H9 (cell line): Measurements from ENCODE around the gene DGKD. TPM values are rescaled to one million over a fixed set of nuclear protein-coding genes. Genes with fewer than 3 reads are reported as not detected.

Experiments used
- DNase-seq: peaks from one replicate; pipeline ENCODE4 v3.0.0-alpha.2; 2017
- H2AFZ ChIP-seq: one replicate; pipeline ENCODE4 v1.6.1; 2013; ENCODE audit warnings: mild to moderate bottlenecking, low read length, control low read depth, moderate library complexity
- H2AK5ac ChIP-seq: 2 replicates; pipeline ENCODE4 v1.6.1; 2013; ENCODE audit warnings: low read length, control low read depth, mixed read lengths; ENCODE audit not compliant: insufficient read length
- H2BK120ac ChIP-seq: one replicate; pipeline ENCODE4 v1.6.1; 2013; ENCODE audit warnings: low read depth, mild to moderate bottlenecking, low read length, control low read depth, inconsistent platforms; ENCODE audit not compliant: poor library complexity, severe bottlenecking
- H2BK12ac ChIP-seq: 2 replicates; pipeline ENCODE4 v1.6.1; 2013; ENCODE audit warnings: low read length, control low read depth, mixed read lengths, low read depth; ENCODE audit not compliant: insufficient read length
- H2BK15ac ChIP-seq: 2 replicates; pipeline ENCODE4 v1.6.1; 2013; ENCODE audit warnings: low read depth, low read length, control low read depth
- H2BK20ac ChIP-seq: one replicate; pipeline ENCODE4 v1.6.1; 2013; ENCODE audit warnings: low read depth, mild to moderate bottlenecking, low read length, control low read depth, inconsistent platforms; ENCODE audit not compliant: poor library complexity, severe bottlenecking
- H2BK5ac ChIP-seq: 2 replicates; pipeline ENCODE4 v1.6.1; 2013; ENCODE audit warnings: low read length, control low read depth, mixed read lengths; ENCODE audit not compliant: insufficient read length
- H3K14ac ChIP-seq: 2 replicates; pipeline ENCODE4 v1.6.1; 2013; ENCODE audit warnings: low read length, control low read depth; ENCODE audit not compliant: insufficient read depth
- H3K18ac ChIP-seq: 2 replicates; pipeline ENCODE4 v1.6.1; 2013; ENCODE audit warnings: low read depth, mild to moderate bottlenecking, mixed read lengths, low read length, control low read depth; ENCODE audit not compliant: insufficient read length
- H3K23ac ChIP-seq: 2 replicates; pipeline ENCODE4 v1.6.1; 2013; ENCODE audit warnings: low read length, control low read depth, mixed read lengths, low read depth; ENCODE audit not compliant: insufficient read length
- H3K23me2 ChIP-seq: 2 replicates; pipeline ENCODE4 v1.6.1; 2013; ENCODE audit warnings: low read depth, mild to moderate bottlenecking, mixed read lengths, low read length, control low read depth; ENCODE audit not compliant: insufficient read length, poor library complexity, severe bottlenecking
- H3K27ac ChIP-seq: 2 replicates; pipeline ENCODE4 v1.5.1; 2013; ENCODE audit warnings: low read length, control low read depth, mixed read lengths, low read depth; ENCODE audit not compliant: insufficient read length
- H3K27me3 ChIP-seq: 2 replicates; pipeline ENCODE4 v1.6.1; 2013; ENCODE audit warnings: low read length, control low read depth, inconsistent platforms; ENCODE audit not compliant: insufficient read depth
- H3K4ac ChIP-seq: 2 replicates; pipeline ENCODE4 v1.6.1; 2013; ENCODE audit warnings: low read depth, mild to moderate bottlenecking, control low read depth, inconsistent platforms, low read length, moderate library complexity
- H3K4me1 ChIP-seq: 2 replicates; pipeline ENCODE4 v1.6.1; 2013; ENCODE audit warnings: low read length, control low read depth, inconsistent platforms; ENCODE audit not compliant: insufficient read depth
- H3K4me2 ChIP-seq: 2 replicates; pipeline ENCODE4 v1.6.1; 2013; ENCODE audit warnings: low read length, control low read depth, mixed read lengths; ENCODE audit not compliant: insufficient read length, insufficient read depth
- H3K56ac ChIP-seq: 2 replicates; pipeline ENCODE4 v1.6.1; 2013; ENCODE audit warnings: low read depth, mild to moderate bottlenecking, mixed read lengths, low read length, control low read depth; ENCODE audit not compliant: insufficient read length
- H3K79me1 ChIP-seq: 2 replicates; pipeline ENCODE4 v1.6.1; 2013; ENCODE audit warnings: low read depth, mild to moderate bottlenecking, moderate library complexity, low read length, control low read depth, inconsistent platforms; ENCODE audit not compliant: insufficient read depth, poor library complexity, severe bottlenecking
- H3K79me2 ChIP-seq: 2 replicates; pipeline ENCODE4 v1.6.1; 2013; ENCODE audit warnings: low read length, control low read depth, inconsistent platforms; ENCODE audit not compliant: insufficient read depth
- H3K9ac ChIP-seq: 2 replicates; pipeline ENCODE4 v1.6.1; 2013; ENCODE audit warnings: low read length, control low read depth, mixed read lengths; ENCODE audit not compliant: insufficient read length; ENCODE audit errors: extremely low read depth
- H3K9me3 ChIP-seq: one replicate; pipeline ENCODE4 v1.6.1; 2013; ENCODE audit warnings: low read depth, low read length, inconsistent platforms; ENCODE audit not compliant: control insufficient read depth
- H3T11ph ChIP-seq: one replicate; pipeline ENCODE4 v1.6.1; 2013; ENCODE audit warnings: mild to moderate bottlenecking, low read length, control low read depth, inconsistent platforms
- H4K20me1 ChIP-seq: one replicate; pipeline ENCODE4 v1.6.1; 2013; ENCODE audit not compliant: control insufficient read depth, insufficient read length, insufficient read depth
- H4K5ac ChIP-seq: 2 replicates; pipeline ENCODE4 v1.6.1; 2013; ENCODE audit warnings: low read depth, mild to moderate bottlenecking, mixed read lengths, low read length, control low read depth; ENCODE audit not compliant: insufficient read length
- H4K8ac ChIP-seq: replicated peaks from 2 replicates; pipeline ENCODE4 v1.6.1; 2013; ENCODE audit warnings: low read length, control low read depth, mixed read lengths, low read depth; ENCODE audit not compliant: insufficient read length
- H4K91ac ChIP-seq: 2 replicates; pipeline ENCODE4 v1.6.1; 2013; ENCODE audit warnings: low read depth, mild to moderate bottlenecking, moderate library complexity, mixed read lengths, low read length, control low read depth; ENCODE audit not compliant: insufficient read length
- H3K27ac Mint-ChIP-seq, 3 experiments: 2 replicates in 2 of 3; 3 replicates in 1 of 3; pipeline ENCODE4 v1.8.0; 2020 to 2021; ENCODE audit warnings: mixed read lengths in 3 of 3, mild to moderate bottlenecking in 1 of 3, moderate library complexity in 1 of 3
- H3K27me3 Mint-ChIP-seq: 2 replicates; pipeline ENCODE4 v1.8.0; 2021; ENCODE audit warnings: low read depth, mild to moderate bottlenecking, moderate library complexity, mixed read lengths
- H3K36me3 Mint-ChIP-seq, 3 experiments: 2 replicates in 2 of 3; 3 replicates in 1 of 3; pipeline ENCODE4 v1.8.0; 2020 to 2021; ENCODE audit warnings: low read depth in 3 of 3, mixed read lengths in 3 of 3; ENCODE audit not compliant: insufficient read depth in 1 of 3
- H3K4me1 Mint-ChIP-seq, 2 experiments: 2 replicates each; pipeline ENCODE4 v1.8.0; 2020; ENCODE audit warnings: mixed read lengths in 2 of 2
- H3K4me3 Mint-ChIP-seq, 2 experiments: 2 replicates in 1 of 2; 3 replicates in 1 of 2; pipeline ENCODE4 v1.8.0; 2020 to 2021; ENCODE audit warnings: mild to moderate bottlenecking in 2 of 2, mixed read lengths in 2 of 2, moderate library complexity in 1 of 2
- H3K9me3 Mint-ChIP-seq, 2 experiments: 2 replicates in 1 of 2; 3 replicates in 1 of 2; pipeline ENCODE4 v1.8.0; 2020; ENCODE audit warnings: mild to moderate bottlenecking in 2 of 2, mixed read lengths in 2 of 2, moderate library complexity in 1 of 2
- WGBS: extraction: QIAGEN DNeasy Blood & Tissue Kit; methylation state at CpG from one replicate; pipeline ENCODE4 v1.1.7; 2013; ENCODE audit warnings: missing lambda C conversion rate, low lambda C conversion rate, mixed read lengths; ENCODE audit not compliant: insufficient read length; ENCODE audit errors: extremely low coverage; 5-methylcytosine and 5-hydroxymethylcytosine counted together
- long read RNA-seq: library from polyadenylated mRNA; unstranded; transcript quantifications from one replicate; pipeline ENCODE4 v2.0.0, GENCODE V29; 2020
- total RNA-seq: library from RNA; stranded (reverse); gene quantifications from 2 replicates; pipeline ENCODE4 v1.2.1, GENCODE V29; 2021
- TF ChIP-seq, protein P1 (sequence below): fragments of 200-600 bp; sonication (generic); conservative IDR thresholded peaks from 3 replicates; pipeline ENCODE4 v1.8.0; 2021; ENCODE audit warnings: antibody characterized with exemption, mild to moderate bottlenecking

Gene DGKD
- 18.1 and 20.7 TPM in 2 replicates for total RNA-seq
- long read RNA-seq, full-length matches to known transcripts: 6 of 28 reads
- long read RNA-seq, partial matches to known transcripts: 18 of 28 reads
- long read RNA-seq, other reads (novel, unspliced or antisense): 4 of 28 reads

- H2AFZ ChIP-seq: peak within 1 kb of the TSS; percentile 70
- TF ChIP-seq, protein P1, sequence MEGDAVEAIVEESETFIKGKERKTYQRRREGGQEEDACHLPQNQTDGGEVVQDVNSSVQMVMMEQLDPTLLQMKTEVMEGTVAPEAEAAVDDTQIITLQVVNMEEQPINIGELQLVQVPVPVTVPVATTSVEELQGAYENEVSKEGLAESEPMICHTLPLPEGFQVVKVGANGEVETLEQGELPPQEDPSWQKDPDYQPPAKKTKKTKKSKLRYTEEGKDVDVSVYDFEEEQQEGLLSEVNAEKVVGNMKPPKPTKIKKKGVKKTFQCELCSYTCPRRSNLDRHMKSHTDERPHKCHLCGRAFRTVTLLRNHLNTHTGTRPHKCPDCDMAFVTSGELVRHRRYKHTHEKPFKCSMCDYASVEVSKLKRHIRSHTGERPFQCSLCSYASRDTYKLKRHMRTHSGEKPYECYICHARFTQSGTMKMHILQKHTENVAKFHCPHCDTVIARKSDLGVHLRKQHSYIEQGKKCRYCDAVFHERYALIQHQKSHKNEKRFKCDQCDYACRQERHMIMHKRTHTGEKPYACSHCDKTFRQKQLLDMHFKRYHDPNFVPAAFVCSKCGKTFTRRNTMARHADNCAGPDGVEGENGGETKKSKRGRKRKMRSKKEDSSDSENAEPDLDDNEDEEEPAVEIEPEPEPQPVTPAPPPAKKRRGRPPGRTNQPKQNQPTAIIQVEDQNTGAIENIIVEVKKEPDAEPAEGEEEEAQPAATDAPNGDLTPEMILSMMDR: peak; percentile 39; the same call in 1 of the 3 replicates
- Mint-ChIP-seq H3K27me3 (peaks cover 67% of the 10 kb centered on the region), H3K4me1 (peaks cover 15 to 17% of the 10 kb centered on the region in 2 experiments), H3K36me3 (peaks cover 3 to 10% (median 5%) of the 10 kb centered on the region in 3 experiments; a peak in 5 of 7 replicates), H3K27ac (peak within 1 kb of the TSS in 1 of 3 experiments; percentile 83; a peak in 3 of 7 replicates), H3K9me3 (peaks cover 3% of the 10 kb centered on the region in 2 experiments; a peak in 1 of 5 replicates), H3K4me3 (peak within 1 kb of the TSS; percentile 87 to 89)
- H2BK12ac ChIP-seq: no peak within 1 kb of the TSS
- H3K4me2 ChIP-seq: peak within 1 kb of the TSS; percentile 94
- no peak within 1 kb of the TSS for H2AK5ac ChIP-seq
- H2BK20ac ChIP-seq: no peak within 1 kb of the TSS
- H3T11ph ChIP-seq: no peak within 1 kb of the TSS
- no peak within 1 kb of the TSS for H3K4ac ChIP-seq
- H3K23me2 ChIP-seq: peaks cover 13% of the 10 kb centered on the region
- no peak within 1 kb of the TSS for H2BK120ac ChIP-seq
- H4K5ac ChIP-seq: no peak within 1 kb of the TSS
- no peaks in the 10 kb centered on the region for H3K79me1 ChIP-seq
- H3K56ac ChIP-seq: no peak within 1 kb of the TSS
- DNase-seq: peak; percentile 71
- H3K27ac ChIP-seq: no peak within 1 kb of the TSS
- H3K9ac ChIP-seq: peak within 1 kb of the TSS; percentile 63
- no peaks in the 10 kb centered on the region for H3K79me2 ChIP-seq
- no peak within 1 kb of the TSS for H3K23ac ChIP-seq
- H3K27me3 ChIP-seq: peaks cover 5% of the 10 kb centered on the region; the same call in 1 of the 2 replicates
- peak within 1 kb of the TSS; percentile 7 for H3K18ac ChIP-seq
- no peaks in the 10 kb centered on the region for H3K4me1 ChIP-seq
- no peak within 1 kb of the TSS for H2BK15ac ChIP-seq
- H4K20me1 ChIP-seq: no peaks in the 10 kb centered on the region
- peak within 1 kb of the TSS; percentile 73; the same call in 1 of the 2 replicates for H3K14ac ChIP-seq
- no peak within 1 kb of the TSS for H4K91ac ChIP-seq
- no peak within 1 kb of the TSS for H2BK5ac ChIP-seq
- no CpG with 5 or more reads among the region's 56 CpGs for WGBS
- H3K9me3 ChIP-seq: no peaks in the 10 kb centered on the region
- no peak within 1 kb of the TSS for H4K8ac ChIP-seq
These were observed at the start of gene DGKD for GRCh38 chr2:233353769-233354499. TSS of gene DGKD (plus strand) at chr2:233354494. CDS start at chr2:233354519, 25 bp downstream.
